NCI-H2081 (cell line): Measurements from ENCODE around the gene EFCAB14.
A peak's percentile ranks its signal among the peaks of the same experiment; 100 is the strongest.
"Not testable (repeated sequence)": the region's sequence is repeated elsewhere in the genome, so short reads cannot be mapped to it uniquely, and the experiment has no call there.

ENCODE experiments used
- DNase-seq, 2 experiments: peaks; one replicate each; lab custom pipeline; 2025; lab: John Stamatoyannopoulos, UW

Gene EFCAB14

GRCh38 chr1:46718727-46719622 lies at the start of gene EFCAB14:
EFCAB14 (minus strand) TSS chr1:46719114; CDS start chr1:46718087, 1,027 bp downstream.
- peak; percentile 96 to 97 for DNase-seq

GRCh38 chr1:46768445-46768844 lies 49.5 kb upstream of the EFCAB14 start:
- DNase-seq: no peak

- no peak for DNase-seq
These were observed 48.9 kb upstream of the EFCAB14 start for GRCh38 chr1:46767649-46768282.

DNA sequence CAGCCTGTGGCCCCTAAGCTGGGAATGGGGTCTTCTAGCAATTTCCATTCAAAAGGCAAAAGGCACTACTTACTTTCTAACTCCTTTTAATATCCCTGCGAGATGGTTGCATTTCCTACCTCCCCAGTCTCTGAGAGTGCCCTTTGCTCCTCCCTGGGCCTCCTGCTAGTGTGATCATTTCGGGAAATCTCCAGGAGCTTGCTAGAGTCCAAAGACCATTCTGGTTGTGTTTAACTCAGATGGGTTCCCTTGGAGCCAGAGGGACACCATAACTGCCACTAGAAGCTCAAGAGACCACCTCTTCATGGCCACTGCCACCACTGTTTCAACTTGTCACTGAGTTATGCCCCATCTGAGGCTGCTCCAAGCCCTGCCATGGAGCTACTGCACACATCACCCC lies 45.5 kb upstream of the EFCAB14 start:
- DNase-seq: no peak

DNA sequence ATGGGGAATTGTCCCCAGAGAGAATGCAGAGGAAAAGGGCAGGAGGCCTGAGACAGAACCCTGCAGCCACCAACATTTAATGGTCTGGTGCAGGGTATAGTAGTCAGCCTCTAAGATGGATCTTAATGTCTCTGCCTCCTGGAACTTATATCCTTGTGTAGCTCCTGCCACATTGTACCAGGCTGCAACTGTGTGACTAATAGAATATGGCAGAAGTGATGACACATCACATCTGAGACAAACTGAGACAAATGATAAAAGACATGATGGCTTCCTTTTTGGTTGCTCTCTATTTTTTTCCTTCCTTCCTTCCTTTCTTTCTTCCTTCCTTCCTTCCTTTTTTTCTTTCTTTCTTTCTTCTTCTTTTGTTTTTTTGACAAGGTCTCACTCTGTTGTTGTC lies 42.8 kb upstream of the EFCAB14 start:
- no peak for DNase-seq

- no peak for DNase-seq
These were observed 41.7 kb upstream of the EFCAB14 start for GRCh38 chr1:46760558-46761166.

DNA sequence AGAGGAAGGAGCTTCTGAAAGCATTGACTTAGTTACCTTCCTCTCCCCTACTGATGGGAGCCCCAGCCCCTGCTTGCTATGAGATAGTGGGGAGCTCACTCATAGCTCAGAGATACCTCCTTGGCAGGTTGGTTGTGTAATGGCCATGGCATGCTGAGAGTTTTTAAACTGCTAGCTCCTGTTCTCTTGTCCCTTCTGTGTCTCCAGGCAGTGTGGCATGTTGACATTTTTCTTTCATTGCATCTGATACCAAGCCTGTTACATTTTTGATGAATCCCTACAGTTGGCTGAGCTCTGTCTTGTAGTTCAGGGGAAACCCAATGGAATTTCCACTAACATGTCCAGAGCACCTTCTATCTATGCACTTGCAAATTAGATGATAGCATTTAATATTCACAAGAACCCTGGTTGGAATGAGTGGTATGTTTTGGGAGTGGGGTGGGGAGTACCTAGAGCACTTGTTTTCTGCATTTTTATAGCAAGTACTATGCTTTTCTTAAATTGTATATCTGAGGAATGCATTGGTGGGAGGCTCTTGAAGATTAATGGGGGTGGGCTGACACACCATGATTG lies 39.1 kb upstream of the EFCAB14 start:
- no peak for DNase-seq

DNA sequence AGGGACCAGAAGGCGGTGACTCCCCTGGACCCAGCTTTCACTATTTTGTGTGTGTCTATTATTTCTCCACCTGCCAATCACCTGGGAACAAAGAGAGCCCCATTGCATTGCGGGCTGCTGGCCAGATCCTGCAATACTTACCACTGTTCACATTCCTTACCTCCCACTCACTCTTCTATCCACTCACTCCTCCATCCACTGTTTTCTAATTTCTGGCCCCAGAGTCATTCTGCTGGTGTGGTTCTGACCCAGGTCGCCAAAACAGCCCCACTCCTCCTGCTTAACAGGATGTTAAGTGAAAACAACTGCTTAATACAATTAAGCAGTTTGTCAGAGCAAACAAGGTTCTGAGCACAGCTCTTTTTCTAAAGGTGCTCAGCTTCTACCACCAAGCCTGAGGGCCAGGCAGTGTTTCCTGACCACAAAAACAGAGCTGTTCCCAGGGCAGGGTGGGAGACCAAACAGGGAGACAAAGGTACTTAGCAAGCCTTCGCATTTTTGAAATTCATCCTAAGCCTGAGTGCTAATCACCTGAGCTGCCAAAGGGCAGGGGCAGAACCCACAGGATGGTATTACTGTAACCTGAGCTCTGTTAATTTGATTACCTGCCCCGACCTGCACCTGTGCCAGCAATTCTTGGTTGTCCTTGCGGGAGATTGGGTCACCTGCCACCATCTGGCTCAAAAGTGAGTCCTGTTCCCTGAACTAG lies 38.5 kb upstream of the EFCAB14 start:
- peak in 1 of 2 experiments; percentile 52 for DNase-seq

GRCh38 chr1:46755121-46755520 lies 36.2 kb upstream of the EFCAB14 start:
- no peak for DNase-seq

DNA sequence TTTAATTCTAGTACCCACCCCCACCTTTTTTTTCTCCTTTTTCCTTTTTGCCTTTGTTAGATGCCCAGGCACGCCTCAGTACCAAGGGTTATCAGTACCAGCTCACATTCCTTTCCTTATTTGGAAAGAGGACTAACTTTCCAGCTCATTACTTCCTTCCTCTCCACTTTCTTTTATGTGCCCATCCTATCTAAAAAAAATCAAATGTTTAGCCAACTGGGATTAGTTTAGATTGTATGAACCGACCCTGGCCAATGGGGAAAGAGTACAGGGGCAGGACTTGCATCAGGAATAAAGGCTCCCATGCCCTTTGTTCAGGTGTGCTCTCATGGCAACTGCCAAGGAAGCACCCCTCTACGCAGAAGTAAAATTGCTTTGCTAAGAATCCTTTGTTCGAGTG lies 35.8 kb upstream of the EFCAB14 start:
- DNase-seq: not testable (repeated sequence)

DNA sequence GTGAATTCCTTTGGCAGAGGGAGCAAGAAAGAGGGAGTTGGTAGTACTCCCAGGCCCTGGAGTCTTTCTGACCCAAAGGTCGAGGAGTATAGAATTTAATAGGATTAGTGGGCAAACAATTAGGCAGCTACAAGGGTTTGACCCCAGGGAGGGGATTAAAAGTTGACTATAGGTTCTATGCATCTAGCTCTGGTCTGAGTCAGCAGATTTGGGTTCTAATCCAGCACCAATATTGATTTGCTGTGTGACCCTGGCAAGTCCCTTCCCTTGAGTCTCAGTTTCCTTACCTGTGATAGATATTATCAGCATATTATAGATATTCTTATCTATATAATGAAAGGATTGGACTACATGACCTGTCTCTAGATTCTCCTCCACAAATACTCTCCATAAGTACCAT lies 35.1 kb upstream of the EFCAB14 start:
- DNase-seq: no peak

GRCh38 chr1:46749921-46750404 lies 31.0 kb upstream of the EFCAB14 start:
- DNase-seq: no peak

DNA sequence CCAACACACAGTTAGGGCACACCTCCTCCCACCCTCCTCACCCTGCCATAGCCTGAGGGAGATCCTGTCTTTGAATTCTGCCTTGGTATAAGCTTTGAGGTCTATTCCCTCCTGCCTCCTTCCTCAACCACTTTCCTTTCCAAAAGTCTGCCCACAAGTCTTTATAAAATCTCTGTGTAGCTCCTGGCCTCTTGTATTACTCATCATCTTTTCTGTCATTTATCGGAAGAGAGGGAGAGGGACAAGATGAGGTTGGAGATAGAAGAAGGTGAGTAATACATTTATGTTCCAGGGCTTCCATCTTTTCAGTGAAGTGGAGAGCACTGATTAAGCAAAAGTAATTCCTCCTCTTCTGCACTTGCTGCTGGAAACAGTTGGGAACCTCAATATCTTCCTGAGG lies 30.5 kb upstream of the EFCAB14 start:
- DNase-seq: no peak

DNA sequence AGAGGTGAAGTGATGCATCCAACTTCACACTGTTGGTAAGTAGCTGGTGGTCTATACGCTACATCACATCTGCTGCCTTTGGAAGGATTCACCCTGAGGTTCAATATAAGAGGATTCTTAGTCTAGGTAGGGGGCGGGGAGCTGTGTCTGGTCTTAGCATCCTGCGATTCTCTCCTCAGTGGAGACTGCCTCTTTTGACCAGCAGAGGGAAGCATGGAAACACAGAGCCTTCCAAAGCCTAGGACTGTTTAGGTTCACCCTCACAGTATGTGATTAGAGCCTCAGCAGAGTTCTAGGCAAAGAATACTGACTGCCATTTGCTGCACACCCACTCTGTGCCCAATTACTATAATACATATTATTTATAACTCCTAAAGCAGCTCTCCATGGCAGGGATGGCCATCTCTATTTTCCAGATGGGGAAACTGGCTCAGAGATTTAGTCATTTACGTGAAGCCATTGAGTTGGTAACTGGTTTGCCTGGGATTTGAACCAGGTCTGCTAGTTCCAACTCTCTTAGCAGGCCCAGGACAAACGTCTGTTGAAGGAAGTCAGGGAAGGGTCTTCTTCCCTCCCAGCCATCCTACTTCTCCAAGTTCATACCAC lies 28.9 kb upstream of the EFCAB14 start:
- DNase-seq: peak; percentile 51 to 64

GRCh38 chr1:46742069-46742468 lies 23.2 kb upstream of the EFCAB14 start:
- DNase-seq: no peak

DNA sequence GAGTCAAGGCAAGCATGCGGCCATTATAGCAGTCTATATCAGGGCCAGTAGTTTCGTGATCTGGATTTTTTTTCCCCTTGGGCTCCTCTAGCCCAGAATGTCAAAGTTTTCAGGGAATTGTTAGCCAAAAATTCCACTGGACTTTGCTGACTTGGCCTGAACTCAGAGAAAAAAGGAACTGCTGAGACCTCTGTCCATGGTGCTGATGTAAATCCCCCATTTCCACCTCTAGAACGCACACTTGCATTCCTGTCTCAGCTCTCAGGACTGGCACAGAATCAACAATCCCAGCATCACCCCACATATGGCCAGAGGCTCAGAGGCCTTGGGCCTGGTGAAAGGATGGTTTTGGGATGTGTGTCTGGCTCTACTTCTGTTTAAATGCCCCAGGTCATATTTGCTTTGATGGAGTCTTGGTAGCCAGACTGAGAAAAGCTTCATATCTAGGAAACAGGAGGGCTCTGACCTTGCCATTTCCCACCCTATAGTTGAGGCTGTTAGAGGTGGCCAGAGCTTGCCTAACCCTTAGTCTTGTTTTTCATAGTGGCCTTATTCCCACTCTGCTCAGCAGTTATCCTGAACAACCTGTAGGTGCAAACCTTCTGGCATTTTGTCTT lies 16.9 kb upstream of the EFCAB14 start:
- DNase-seq: no peak

DNA sequence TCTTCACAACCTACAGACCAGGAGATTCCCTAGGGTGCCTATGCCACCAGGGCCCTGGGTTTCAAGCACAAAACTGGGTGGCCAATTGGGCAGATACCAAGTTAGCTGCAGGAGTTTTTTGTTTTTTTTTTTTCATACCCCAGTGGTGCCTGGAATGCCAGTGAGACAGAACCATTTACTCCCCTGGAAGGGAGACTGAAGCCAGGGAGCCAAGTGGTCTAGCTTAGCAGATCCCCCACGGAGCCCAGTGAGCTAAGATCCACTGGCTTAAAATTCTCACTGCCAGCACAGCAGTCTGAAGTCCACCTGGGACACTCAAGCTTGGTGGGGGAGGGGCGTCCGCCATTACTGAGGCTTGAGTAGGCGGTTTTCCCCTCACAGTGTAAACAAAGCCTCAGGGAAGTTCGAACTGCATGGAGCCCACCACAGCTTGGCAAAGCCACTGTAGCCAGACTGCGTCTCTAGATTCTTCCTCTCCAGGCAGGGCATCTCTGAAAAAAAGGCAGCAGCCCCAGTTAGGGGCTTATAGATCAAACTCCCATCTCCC lies 9.5 kb upstream of the EFCAB14 start:
- DNase-seq: not testable (repeated sequence)

- DNase-seq: no peak
These were observed 6.8 kb upstream of the EFCAB14 start for GRCh38 chr1:46725736-46726108.

DNA sequence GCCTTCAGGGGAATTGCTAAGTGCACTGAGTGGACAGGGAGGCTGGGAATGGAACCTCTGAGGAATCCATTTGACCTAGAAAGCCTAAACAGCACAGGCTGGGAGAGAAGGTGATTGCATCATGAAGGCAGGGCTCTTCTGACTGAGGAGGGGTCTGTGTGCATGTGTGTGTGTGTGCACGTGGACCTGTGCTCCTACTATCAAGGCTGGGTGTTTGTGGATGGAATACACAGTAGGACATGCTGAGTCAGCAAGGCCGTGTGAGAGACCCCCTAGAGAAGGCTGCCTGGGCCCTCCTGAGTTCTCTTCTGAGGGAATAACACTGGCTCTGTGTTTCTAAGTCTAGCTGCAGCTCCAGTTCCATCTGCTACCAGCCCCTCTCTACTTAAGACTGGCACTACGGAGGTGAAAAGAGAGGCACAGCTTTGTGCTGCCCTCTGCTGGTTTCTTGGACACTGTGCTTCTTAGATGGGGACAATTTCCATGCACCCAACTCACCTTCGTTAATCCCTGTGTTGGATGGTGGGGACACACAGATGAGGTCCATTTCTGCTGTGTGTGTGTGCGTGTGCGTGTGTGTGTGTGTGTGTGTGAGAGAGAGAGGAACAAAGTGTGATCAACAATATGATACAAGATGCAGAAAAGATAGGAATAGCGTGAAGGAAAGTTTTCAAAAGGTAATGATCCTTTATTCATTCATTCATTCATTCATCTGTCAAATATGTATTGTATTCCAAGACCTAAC lies 6.2 kb upstream of the EFCAB14 start:
- DNase-seq: peak; percentile 75 to 87

GRCh38 chr1:46723901-46724300 lies 5.0 kb upstream of the EFCAB14 start:
- peak in 1 of 2 experiments; percentile 37 for DNase-seq
